Mammary epithelial cell (primary cell): Measurements from ENCODE around the gene RNF126.

Experiments used
- EZH2 ChIP-seq: IDR thresholded peaks from 2 replicates; pipeline ENCODE4 v1.6.1; 2012; ENCODE audit warnings: low read length, inconsistent platforms, borderline replicate concordance
- TF ChIP-seq, protein P1 (sequence below), 2 donors: IDR thresholded peaks in 1 of 2; conservative IDR thresholded peaks in 1 of 2; 2 replicates each; pipeline ENCODE4 v1.5.1; 2011 to 2012; ENCODE audit warnings: inconsistent platforms in 2 of 2, low read length in 2 of 2, mild to moderate bottlenecking in 2 of 2, control low read depth in 1 of 2, low read depth in 1 of 2; ENCODE audit not compliant: insufficient read depth in 1 of 2; ENCODE audit errors: extremely low read depth in 1 of 2

GRCh38 chr19:609004-609346, 54.0 kb downstream of the RNF126 start:
- TF ChIP-seq EZH2: no peak
- TF ChIP-seq, protein P1, sequence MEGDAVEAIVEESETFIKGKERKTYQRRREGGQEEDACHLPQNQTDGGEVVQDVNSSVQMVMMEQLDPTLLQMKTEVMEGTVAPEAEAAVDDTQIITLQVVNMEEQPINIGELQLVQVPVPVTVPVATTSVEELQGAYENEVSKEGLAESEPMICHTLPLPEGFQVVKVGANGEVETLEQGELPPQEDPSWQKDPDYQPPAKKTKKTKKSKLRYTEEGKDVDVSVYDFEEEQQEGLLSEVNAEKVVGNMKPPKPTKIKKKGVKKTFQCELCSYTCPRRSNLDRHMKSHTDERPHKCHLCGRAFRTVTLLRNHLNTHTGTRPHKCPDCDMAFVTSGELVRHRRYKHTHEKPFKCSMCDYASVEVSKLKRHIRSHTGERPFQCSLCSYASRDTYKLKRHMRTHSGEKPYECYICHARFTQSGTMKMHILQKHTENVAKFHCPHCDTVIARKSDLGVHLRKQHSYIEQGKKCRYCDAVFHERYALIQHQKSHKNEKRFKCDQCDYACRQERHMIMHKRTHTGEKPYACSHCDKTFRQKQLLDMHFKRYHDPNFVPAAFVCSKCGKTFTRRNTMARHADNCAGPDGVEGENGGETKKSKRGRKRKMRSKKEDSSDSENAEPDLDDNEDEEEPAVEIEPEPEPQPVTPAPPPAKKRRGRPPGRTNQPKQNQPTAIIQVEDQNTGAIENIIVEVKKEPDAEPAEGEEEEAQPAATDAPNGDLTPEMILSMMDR (conservative IDR thresholded peaks at IDR 0.05 in 1 of 2, IDR thresholded peaks at IDR 0.05 in 1 of 2; ENCODE audit: extremely low read depth in 1 of 2, insufficient read depth in 1 of 2, low read depth in 1 of 2, low read length in 2 of 2): no peak
